NCI-H748 (cell line): ENCODE results near the gene TRAPPC2L.

ENCODE experiments used
- DNase-seq: peaks from one replicate; lab custom pipeline; 2025; ENCODE audit not compliant: unreplicated experiment; lab: John Stamatoyannopoulos, UW

The TRAPPC2L gene, protein sequence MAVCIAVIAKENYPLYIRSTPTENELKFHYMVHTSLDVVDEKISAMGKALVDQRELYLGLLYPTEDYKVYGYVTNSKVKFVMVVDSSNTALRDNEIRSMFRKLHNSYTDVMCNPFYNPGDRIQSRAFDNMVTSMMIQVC

GRCh38 chr16:88856828-88857727, at the start of gene TRAPPC2L, which contains the start of gene GALNS:
TRAPPC2L (plus strand) TSS chr16:88857127; CDS start chr16:88857151, 24 bp downstream.
GALNS (minus strand) TSS chr16:88856947; CDS start chr16:88856877, 70 bp downstream.
- DNase-seq, result peak; percentile 90

GRCh38 chr16:88807142-88807625, 49.7 kb upstream of the TRAPPC2L start:
- DNase-seq, result no peak

GRCh38 chr16:88807626-88808453, 49.1 kb upstream of the TRAPPC2L start:
- DNase-seq, result no peak

DNA sequence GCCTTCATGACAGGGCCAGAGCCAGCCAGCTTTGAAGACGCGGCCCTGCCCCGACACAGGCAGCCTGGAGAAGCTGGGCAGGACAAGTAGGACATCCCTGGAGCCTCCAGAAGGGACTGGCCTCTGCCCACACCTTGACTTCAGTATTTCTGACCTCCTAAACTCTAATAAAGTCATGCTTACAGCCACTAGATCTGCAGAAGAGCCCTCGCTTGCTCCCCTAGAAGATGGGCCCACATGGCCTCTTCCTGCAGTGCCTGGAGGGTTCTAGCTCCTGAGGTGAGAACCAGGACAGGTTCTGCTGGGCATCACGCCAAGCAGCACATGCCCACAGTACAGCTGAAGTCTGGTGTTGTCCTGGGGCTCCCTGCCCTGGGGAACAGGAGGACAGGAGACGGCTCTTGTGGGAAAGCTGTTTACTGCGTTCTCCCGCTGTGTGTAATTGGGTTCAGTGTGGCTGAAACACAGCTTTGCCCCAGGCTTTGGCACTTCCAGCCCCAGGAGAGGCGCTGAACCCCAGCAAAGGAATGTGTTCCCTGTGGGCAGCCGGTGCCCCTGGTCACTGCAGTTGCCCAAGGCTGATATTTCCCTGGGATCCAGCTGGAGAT, 47.8 kb upstream of the TRAPPC2L start:
- DNase-seq, result no peak

DNA sequence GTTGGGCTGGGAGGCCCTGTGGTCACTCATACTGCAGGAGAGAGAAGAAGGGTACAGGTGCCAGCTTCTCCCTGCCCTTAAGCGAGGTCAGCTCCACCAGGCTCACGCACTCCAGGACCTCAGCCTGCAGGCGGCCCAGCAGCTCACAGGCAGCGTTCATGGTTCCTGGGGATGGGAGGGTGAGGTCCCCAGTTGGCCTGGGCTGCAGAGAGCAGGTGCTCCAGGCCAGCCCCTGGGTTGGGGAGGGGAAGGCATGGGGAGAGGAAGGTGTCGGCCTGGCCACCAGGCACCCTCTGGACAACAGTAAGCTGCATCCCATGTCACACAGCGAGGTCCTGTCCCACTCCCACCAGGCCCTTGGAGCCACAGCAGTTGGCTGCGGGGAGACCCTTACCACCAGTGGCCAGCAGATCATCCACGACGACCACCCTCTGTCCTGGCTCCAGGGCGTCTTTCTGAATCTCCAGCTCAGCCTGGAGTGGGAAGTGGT, 47.2 kb upstream of the TRAPPC2L start:
- DNase-seq, result no peak

GRCh38 chr16:88810166-88810911, 46.6 kb upstream of the TRAPPC2L start:
- DNase-seq, result no peak

DNA sequence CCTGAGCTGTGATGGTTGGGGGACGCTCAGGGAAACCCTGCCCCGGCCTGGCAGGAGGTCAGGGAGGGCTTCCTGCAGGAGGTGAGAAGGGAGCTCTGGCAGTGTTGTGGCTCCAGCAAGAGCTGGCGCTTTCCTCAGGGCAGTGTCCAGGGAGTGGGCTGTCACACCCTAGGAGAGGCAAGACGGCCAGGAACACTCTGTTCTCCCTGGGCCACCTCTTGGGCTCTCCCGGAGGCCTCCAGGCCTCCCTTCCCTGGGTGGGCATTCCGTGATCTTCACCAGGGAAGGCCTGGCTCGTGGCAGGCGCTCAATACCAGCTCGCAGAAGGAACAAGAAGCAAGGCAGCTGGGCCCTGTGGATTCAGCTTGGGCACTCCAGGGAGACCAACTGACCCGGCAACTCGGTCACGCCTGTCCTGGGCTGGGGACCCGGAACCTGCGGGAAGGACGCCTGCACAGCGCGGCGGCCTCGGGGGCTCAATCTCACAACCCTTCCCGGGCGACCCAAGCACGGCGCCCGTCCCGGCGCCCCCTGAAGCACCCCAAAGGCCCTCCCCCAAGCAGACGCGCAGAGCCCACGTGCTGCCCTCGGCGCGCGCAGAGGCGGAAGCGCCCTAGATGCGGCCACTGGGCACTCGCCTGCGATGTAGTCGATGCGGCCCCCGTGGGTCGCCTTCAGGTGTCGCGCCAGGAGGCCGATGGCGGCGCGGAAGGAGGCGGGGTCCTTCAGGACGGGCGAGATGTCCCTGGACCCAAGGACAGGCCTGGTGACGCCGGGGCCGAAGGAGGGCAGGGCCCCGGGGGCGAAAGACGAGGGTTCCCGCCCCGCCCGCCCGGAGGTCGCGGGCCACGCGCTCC, 45.8 kb upstream of the TRAPPC2L start:
- peak; percentile 74 for DNase-seq

DNA sequence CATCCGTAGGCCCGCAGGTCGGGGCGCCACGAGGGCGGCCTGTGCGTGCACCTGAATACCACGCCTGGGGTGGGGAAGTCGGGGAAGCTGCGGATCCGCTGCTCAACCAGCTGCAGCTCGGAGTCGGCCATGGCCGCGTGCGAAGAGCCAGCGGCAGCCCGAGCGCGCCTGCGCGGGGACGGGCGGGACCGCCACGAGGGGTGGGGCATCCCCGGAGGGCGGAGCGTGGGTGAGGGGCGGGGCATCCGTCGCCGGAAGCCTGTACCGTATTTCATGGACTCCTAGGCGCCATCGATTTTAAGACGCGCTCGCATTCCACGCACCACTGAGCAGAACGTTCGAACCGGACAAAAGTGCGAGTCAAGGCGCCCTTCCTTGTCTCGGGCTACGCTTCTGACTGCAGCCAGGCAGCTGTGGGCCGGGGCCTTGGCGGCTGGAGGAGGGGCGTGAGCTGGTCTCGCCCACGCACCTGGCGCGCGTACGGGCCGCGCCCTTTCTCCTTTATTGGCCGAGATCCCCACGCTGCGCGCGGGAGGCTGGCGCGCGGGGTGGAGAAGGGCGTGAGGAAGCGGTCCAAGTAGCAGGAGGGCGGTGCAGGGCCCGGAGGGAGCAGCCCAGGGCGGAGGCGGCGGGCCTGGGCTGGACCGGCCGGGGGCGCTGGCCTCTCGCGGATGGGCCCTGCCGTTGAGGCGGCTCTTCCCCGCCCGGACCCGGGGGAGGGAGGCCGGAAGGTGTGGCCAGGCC, 45.0 kb upstream of the TRAPPC2L start, which contains the start of gene APRT:
Gene APRT, minus strand, starts transcription at position 160 of the 744 bp plus-strand sequence. Its CDS starts 29 bp downstream, at position 131.
- DNase-seq, result peak; percentile 86

- DNase-seq, result peak; percentile 59
Observed at GRCh38 chr16:88812513-88813268, 44.2 kb upstream of the TRAPPC2L start.

GRCh38 chr16:88813269-88814143, 43.4 kb upstream of the TRAPPC2L start:
- no peak for DNase-seq

- DNase-seq, result no peak
Observed at GRCh38 chr16:88814144-88814502, 42.8 kb upstream of the TRAPPC2L start.

DNA sequence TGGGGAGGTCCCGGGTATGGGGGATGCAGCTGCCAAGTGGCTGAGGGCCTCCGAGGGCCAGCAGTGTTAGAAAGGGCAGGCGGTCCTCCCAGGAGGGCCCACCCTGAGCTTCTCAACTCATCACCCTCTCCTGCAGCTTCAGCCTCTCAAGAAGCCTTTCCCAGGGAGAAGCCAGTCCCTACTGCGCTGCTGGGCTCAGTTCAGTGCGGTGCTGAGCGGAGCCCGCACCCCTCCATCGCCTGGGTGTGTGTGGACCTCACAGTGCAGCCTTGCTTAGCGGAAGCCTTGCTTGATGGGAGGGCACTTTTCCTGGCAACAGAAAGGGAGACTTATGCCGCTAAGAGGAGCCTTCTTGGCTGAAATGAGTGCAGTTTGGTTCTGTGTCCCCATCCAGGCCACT, 41.7 kb upstream of the TRAPPC2L start:
- no peak for DNase-seq

- peak; percentile 64 for DNase-seq
Observed at GRCh38 chr16:88815901-88816589, 40.9 kb upstream of the TRAPPC2L start.

DNA sequence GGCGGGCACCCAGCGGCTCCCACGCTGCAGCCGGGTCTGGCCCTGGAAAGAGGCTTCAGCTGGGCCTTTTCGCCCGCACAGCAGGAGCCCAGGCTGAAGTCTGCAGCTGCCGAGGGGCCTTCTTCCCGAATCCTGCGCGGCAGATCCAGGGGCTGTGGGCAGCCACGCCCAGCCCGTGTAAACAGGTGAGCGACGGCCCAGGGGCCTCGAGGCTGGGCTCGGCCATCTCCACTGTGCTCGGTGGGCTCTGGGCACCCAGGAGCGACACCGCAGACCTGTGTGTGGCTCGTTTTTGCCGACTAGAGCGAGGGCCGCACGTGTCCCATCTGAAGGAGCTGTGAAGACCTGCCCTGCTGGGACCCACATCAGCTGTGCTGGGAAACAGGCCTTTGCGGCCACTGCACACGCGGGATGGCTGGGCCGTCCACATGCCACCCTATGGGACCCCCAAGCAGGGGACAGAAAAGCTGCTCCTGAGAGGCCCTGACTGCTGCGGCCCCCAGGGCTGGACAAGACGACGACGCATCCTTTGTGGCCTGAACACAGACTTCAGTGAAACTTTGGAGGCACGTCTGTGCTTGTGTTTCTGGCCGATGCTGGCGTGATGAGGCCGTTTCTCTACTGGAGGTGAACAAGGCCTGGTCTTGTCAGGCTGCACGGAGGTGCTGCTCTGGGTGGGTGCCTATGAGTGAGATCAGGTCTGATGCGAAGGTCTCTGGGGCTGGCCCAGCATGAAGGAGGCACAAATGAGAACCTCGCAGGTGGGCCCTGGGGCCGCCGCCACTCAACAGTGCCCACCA, 40.0 kb upstream of the TRAPPC2L start:
- no peak for DNase-seq
